ENCODE data around the gene SLC43A3.
"Not testable (repeated sequence)": the region's sequence is repeated elsewhere in the genome, so short reads cannot be mapped to it uniquely, and the experiment has no call there.

The SLC43A3 gene

GRCh38 chr11:57453543-57454177, 26.7 kb upstream of the SLC43A3 start:
- H3K4me3 ChIP-seq (ENCODE audit: low read depth, low read length): no peak overlapping the region
- in situ Hi-C loops (cut with HindIII; ENCODE audit: low sequenced_read_pairs): no loop called here
- DNase-seq (ENCODE audit: low read depth, low spot score): no peak
- TF ChIP-seq CTCF (IDR thresholded peaks at IDR 0.05; ENCODE audit: low read depth, low read length): no peak

DNA sequence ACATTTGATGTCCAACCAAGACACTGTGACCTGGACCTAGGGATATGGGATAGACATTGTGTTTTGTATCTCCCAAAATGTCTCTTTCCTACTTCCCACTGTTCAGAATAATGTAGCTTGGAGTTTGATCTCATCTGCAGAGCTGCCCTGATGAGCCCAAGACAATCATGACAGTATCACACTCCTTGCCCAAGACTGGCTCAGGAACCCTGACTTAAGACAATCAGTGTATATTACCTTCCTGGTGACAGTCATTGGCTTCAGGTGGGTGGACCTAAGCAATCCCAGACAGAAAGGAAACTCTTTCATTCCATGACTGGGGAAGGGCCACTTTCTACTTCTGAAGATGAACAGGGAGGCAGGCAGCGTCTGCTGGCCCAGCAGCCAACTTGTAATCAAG, 19.1 kb upstream of the SLC43A3 start:
- no peak for DNase-seq (ENCODE audit: low read depth, low spot score)
- in situ Hi-C loops (cut with HindIII; ENCODE audit: low sequenced_read_pairs): no loop called here
- TF ChIP-seq CTCF (IDR thresholded peaks at IDR 0.05; ENCODE audit: low read depth, low read length): no peak
- no peak overlapping the region for H3K4me3 ChIP-seq (ENCODE audit: low read depth, low read length)

GRCh38 chr11:57445122-57445394, 18.1 kb upstream of the SLC43A3 start:
- DNase-seq (ENCODE audit: low read depth, low spot score); H3K4me3 ChIP-seq (ENCODE audit: low read depth, low read length); in situ Hi-C loops (cut with HindIII; ENCODE audit: low sequenced_read_pairs): not testable (repeated sequence)

GRCh38 chr11:57444362-57445121, 17.6 kb upstream of the SLC43A3 start:
- H3K4me3 ChIP-seq (ENCODE audit: low read depth, low read length): no peak overlapping the region
- no peak for DNase-seq (ENCODE audit: low read depth, low spot score)
- in situ Hi-C loops (cut with HindIII; ENCODE audit: low sequenced_read_pairs): no loop called here
- TF ChIP-seq CTCF (IDR thresholded peaks at IDR 0.05; ENCODE audit: low read depth, low read length): no peak

DNA sequence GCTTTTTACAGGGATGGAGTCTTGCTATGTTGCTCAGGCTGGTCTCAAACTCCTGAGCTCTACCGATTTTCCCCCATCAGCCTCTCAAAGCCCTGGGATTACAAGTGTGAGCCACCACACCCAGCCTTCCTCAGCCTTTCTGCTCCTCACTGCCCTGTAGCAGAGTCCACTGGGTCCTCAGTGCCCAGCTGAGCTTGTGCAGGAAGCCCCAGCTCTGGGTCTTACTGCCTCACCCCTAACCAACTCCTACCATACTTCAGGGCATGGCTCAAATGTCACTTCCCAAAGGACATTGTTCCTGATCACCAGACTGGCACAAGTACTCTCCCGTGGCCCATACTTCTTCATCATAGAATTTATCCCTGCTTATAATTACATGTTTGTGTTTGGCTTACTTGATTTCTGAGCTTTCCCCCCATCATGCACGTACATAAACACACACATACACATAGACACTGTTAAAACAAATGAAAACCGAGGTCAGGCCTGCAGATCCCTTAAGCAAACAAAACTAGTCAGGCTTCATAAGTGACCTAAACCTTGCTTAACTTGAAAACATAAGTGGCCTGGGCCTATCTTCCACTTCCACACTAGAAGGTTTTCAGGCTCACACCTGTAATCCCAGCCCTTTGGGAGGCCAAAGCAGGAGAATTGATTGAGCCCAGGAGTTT, 14.0 kb upstream of the SLC43A3 start:
- no peak for DNase-seq (ENCODE audit: low read depth, low spot score)
- no peak overlapping the region for H3K4me3 ChIP-seq (ENCODE audit: low read depth, low read length)
- in situ Hi-C loops (cut with HindIII; ENCODE audit: low sequenced_read_pairs): no loop called here
- no peak for TF ChIP-seq CTCF (IDR thresholded peaks at IDR 0.05; ENCODE audit: low read depth, low read length)

- in situ Hi-C loops (cut with HindIII; ENCODE audit: low sequenced_read_pairs): no loop called here
- no peak for TF ChIP-seq CTCF (IDR thresholded peaks at IDR 0.05; ENCODE audit: low read depth, low read length)
- DNase-seq (ENCODE audit: low read depth, low spot score): no peak
- no peak overlapping the region for H3K4me3 ChIP-seq (ENCODE audit: low read depth, low read length)
Measured at GRCh38 chr11:57439786-57440185, 12.9 kb upstream of the SLC43A3 start.

All from astrocyte of the spinal cord (primary cell).